ENCODE data around the gene LTV1.
"Not testable (repeated sequence)": the region's sequence is repeated elsewhere in the genome, so short reads cannot be mapped to it uniquely, and the experiment has no call there.

Gene LTV1

GRCh38 chr6:143822584-143823024, 20.5 kb upstream of the LTV1 start:
- H3K36me3 Mint-ChIP-seq (ENCODE audit: low read depth) = peaks cover 65% of the 10 kb centered on the region
- intact Hi-C loops (cut with micrococcal nuclease) = no loop called here
- H3K9me3 Mint-ChIP-seq = no peaks in the 10 kb centered on the region
- no peaks in the 10 kb centered on the region for H3K27me3 Mint-ChIP-seq
- H3K27ac Mint-ChIP-seq = no peak overlapping the region
- no peaks in the 10 kb centered on the region for H3K4me1 Mint-ChIP-seq (ENCODE audit: low read depth)
- H3K4me3 Mint-ChIP-seq = no peak overlapping the region

DNA sequence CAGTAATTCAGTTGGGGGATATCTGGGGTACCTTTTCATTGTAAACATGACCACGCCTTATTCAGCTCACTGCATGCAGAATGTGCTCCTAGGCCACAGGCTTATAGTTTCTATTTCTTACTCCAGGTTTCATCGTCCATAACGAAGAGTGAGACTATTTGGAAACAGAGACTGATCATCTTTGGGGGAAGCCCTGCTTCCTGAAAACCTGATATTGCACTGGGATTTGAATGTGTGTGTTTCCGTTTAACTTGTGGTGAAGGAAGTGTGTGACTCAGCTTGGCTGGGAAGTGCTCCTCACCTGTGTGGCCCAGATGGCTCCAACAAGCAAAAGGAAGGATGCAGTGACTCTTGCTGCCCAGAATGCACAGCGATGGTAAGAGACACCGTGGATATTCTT, 19.6 kb upstream of the LTV1 start:
- H3K4me3 Mint-ChIP-seq = no peak overlapping the region
- H3K9me3 Mint-ChIP-seq = no peaks in the 10 kb centered on the region
- peaks cover 56% of the 10 kb centered on the region for H3K36me3 Mint-ChIP-seq (ENCODE audit: low read depth)
- no peaks in the 10 kb centered on the region for H3K4me1 Mint-ChIP-seq (ENCODE audit: low read depth)
- H3K27me3 Mint-ChIP-seq = no peaks in the 10 kb centered on the region
- intact Hi-C loops (cut with micrococcal nuclease) = no loop called here
- no peak overlapping the region for H3K27ac Mint-ChIP-seq

- intact Hi-C loops (cut with micrococcal nuclease) = no loop called here
- no peak overlapping the region for H3K27ac Mint-ChIP-seq
- H3K27me3 Mint-ChIP-seq = no peaks in the 10 kb centered on the region
- H3K36me3 Mint-ChIP-seq (ENCODE audit: low read depth) = peaks cover 45% of the 10 kb centered on the region
- no peaks in the 10 kb centered on the region for H3K9me3 Mint-ChIP-seq
- H3K4me1 Mint-ChIP-seq (ENCODE audit: low read depth) = no peaks in the 10 kb centered on the region
- no peak overlapping the region for H3K4me3 Mint-ChIP-seq
These were observed 14.6 kb upstream of the LTV1 start for GRCh38 chr6:143828572-143828971.

DNA sequence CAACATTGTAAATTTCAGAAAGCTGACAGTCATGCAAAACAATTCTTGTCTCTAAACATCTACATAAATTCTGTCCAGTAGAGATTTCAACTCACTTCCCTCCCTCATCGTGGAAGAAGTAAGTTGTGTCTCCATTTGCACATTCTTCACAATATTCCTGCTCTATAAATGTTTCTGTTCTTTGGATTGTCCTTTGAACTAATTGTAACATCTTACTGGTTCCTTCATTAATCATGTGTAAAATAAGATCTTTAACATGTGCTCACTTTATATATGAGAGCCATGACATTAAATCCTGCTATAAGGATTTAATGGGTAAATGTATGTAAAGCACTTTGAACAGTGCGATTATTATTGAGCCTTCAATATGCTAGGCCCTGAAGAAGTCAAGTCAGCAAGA, 7.0 kb upstream of the LTV1 start:
- H3K4me3 Mint-ChIP-seq = no peak overlapping the region
- no peak overlapping the region for H3K27ac Mint-ChIP-seq
- H3K27me3 Mint-ChIP-seq = no peaks in the 10 kb centered on the region
- H3K9me3 Mint-ChIP-seq = no peaks in the 10 kb centered on the region
- no peaks in the 10 kb centered on the region for H3K4me1 Mint-ChIP-seq (ENCODE audit: low read depth)
- intact Hi-C loops (cut with micrococcal nuclease) = no loop called here
- H3K36me3 Mint-ChIP-seq (ENCODE audit: low read depth) = peaks cover 12% of the 10 kb centered on the region

- intact Hi-C loops (cut with micrococcal nuclease) = no loop called here
- Mint-ChIP-seq H3K4me3 (no peak overlapping the region), H3K36me3 (ENCODE audit: low read depth) (peaks cover 2% of the 10 kb centered on the region)
These were observed 4.7 kb upstream of the LTV1 start for GRCh38 chr6:143838395-143838794.

GRCh38 chr6:143839196-143839595, 3.9 kb upstream of the LTV1 start:
- peaks cover 7% of the 10 kb centered on the region for H3K36me3 Mint-ChIP-seq (ENCODE audit: low read depth)
- H3K4me1 Mint-ChIP-seq (ENCODE audit: low read depth) = peaks cover 13% of the 10 kb centered on the region
- H3K27me3 Mint-ChIP-seq = no peaks in the 10 kb centered on the region
- no peak overlapping the region for H3K4me3 Mint-ChIP-seq
- intact Hi-C loops (cut with micrococcal nuclease) = no loop called here
- H3K9me3 Mint-ChIP-seq = no peaks in the 10 kb centered on the region
- H3K27ac Mint-ChIP-seq = no peak overlapping the region

More at GRCh38 chr6:143838395-143838794, 4.7 kb upstream of the LTV1 start:
- H3K4me1 Mint-ChIP-seq (ENCODE audit: low read depth) = peaks cover 5% of the 10 kb centered on the region
- H3K9me3 Mint-ChIP-seq = no peaks in the 10 kb centered on the region
- no peaks in the 10 kb centered on the region for H3K27me3 Mint-ChIP-seq
- H3K27ac Mint-ChIP-seq = no peak overlapping the region

GRCh38 chr6:143840595-143841265, 2.4 kb upstream of the LTV1 start:
- Mint-ChIP-seq H3K4me1 (ENCODE audit: low read depth) (peaks cover 16% of the 10 kb centered on the region), H3K27ac (no peak overlapping the region), H3K27me3 (no peaks in the 10 kb centered on the region), H3K36me3 (ENCODE audit: low read depth) (peaks cover 16% of the 10 kb centered on the region), H3K4me3 (no peak overlapping the region), H3K9me3 (no peaks in the 10 kb centered on the region)
- intact Hi-C loops (cut with micrococcal nuclease) = loop anchor here (5.0 to 10.0 kb wide), 3 partner anchors 163 to 254 kb away; partner anchors contain the start of genes PHACTR2 and SF3B5

DNA sequence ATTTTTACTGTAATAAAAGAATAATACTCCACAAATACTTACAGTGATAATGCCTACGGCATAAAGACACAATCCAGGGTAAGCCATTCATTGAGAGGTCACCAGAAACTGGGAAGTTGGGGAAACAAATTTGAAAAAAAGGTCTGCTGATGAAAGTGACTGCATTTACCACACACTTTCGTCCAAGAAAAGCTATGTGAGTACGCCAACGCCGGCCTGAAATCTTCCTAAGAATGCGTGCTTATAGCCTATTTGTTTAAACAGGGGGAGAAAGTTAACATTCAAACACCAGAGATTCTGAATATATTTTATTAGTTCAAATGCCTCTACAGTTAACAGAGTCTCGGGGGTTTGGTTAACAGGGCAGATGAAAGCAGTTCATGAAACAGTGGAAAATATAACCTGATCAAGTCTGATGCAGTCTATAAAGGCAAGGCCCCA, 657 bp upstream of the LTV1 start:
- intact Hi-C loops (cut with micrococcal nuclease) = loop anchor here (2.0 to 10.0 kb wide), 4 partner anchors 165 to 276 kb away; partner anchors contain the start of genes PHACTR2 and SF3B5
- Mint-ChIP-seq H3K4me1 (ENCODE audit: low read depth) (peaks cover 16% of the 10 kb centered on the region), H3K27me3 (no peaks in the 10 kb centered on the region), H3K4me3 (peak overlapping the region; percentile 91), H3K9me3 (no peaks in the 10 kb centered on the region), H3K36me3 (ENCODE audit: low read depth) (peaks cover 34% of the 10 kb centered on the region), H3K27ac (peak overlapping the region; percentile 95)

- H3K27ac Mint-ChIP-seq = peak overlapping the region; percentile 95
- H3K4me3 Mint-ChIP-seq = peak overlapping the region; percentile 91
- no peaks in the 10 kb centered on the region for H3K9me3 Mint-ChIP-seq
- peaks cover 45% of the 10 kb centered on the region for H3K36me3 Mint-ChIP-seq (ENCODE audit: low read depth)
- no peaks in the 10 kb centered on the region for H3K27me3 Mint-ChIP-seq
- intact Hi-C loops (cut with micrococcal nuclease) = loop anchor here (1.0 to 10.0 kb wide), 5 partner anchors 166 to 332 kb away; partner anchors contain the start of genes FUCA2, PHACTR2 and SF3B5
- H3K4me1 Mint-ChIP-seq (ENCODE audit: low read depth) = peaks cover 21% of the 10 kb centered on the region
These were observed 500 bp downstream of the LTV1 start for GRCh38 chr6:143843677-143843999.

GRCh38 chr6:143844006-143844405, 868 bp downstream of the LTV1 start:
- intact Hi-C loops (cut with micrococcal nuclease) = loop anchor here (5.0 to 10.0 kb wide), 3 partner anchors 167 to 251 kb away; partner anchors contain the start of genes PHACTR2 and SF3B5
- Mint-ChIP-seq H3K36me3 (ENCODE audit: low read depth) (peaks cover 49% of the 10 kb centered on the region), H3K27ac (peak overlapping the region; percentile 95), H3K27me3 (no peaks in the 10 kb centered on the region), H3K9me3 (no peaks in the 10 kb centered on the region), H3K4me1 (ENCODE audit: low read depth) (peaks cover 25% of the 10 kb centered on the region), H3K4me3 (peak overlapping the region; percentile 91)

DNA sequence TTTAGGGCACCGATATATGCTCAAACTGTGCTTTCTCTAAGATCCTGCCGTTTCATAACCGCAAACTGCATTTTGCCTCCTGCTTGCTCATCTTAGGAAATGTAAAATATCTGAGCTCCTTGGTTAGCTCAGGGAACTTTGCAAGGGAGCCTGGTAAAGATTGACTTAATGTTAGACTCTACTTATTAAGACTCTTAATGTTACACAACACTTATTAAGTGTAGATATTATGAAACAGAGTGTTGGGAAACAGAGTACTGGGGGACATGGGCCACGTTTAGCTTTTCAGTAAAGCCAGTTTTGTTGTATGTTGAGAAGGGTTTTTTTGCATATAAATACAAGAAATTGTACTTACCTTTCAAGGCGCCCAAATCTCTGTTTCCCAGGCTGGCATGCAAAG, 1.9 kb downstream of the LTV1 start:
- peaks cover 31% of the 10 kb centered on the region for H3K4me1 Mint-ChIP-seq (ENCODE audit: low read depth)
- H3K4me3 Mint-ChIP-seq = no peak overlapping the region
- no peaks in the 10 kb centered on the region for H3K27me3 Mint-ChIP-seq
- intact Hi-C loops (cut with micrococcal nuclease) = loop anchor here (10.0 kb wide), 2 partner anchors 170 to 250 kb away; partner anchors contain the start of gene SF3B5
- peaks cover 59% of the 10 kb centered on the region for H3K36me3 Mint-ChIP-seq (ENCODE audit: low read depth)
- H3K27ac Mint-ChIP-seq = no peak overlapping the region
- H3K9me3 Mint-ChIP-seq = no peaks in the 10 kb centered on the region

GRCh38 chr6:143851706-143852105, 8.6 kb downstream of the LTV1 start:
- intact Hi-C loops (cut with micrococcal nuclease); H3K27ac Mint-ChIP-seq; H3K27me3 Mint-ChIP-seq; H3K4me3 Mint-ChIP-seq; H3K9me3 Mint-ChIP-seq: not testable (repeated sequence)
- H3K4me1 Mint-ChIP-seq (ENCODE audit: low read depth) = peaks cover 28% of the 10 kb centered on the region
- H3K36me3 Mint-ChIP-seq (ENCODE audit: low read depth) = peaks cover 100% of the 10 kb centered on the region

GRCh38 chr6:143855057-143855456, 11.9 kb downstream of the LTV1 start:
- H3K27me3 Mint-ChIP-seq; intact Hi-C loops (cut with micrococcal nuclease); H3K9me3 Mint-ChIP-seq; H3K4me3 Mint-ChIP-seq; H3K27ac Mint-ChIP-seq: not testable (repeated sequence)
- Mint-ChIP-seq H3K4me1 (ENCODE audit: low read depth) (peaks cover 13% of the 10 kb centered on the region), H3K36me3 (ENCODE audit: low read depth) (peaks cover 99% of the 10 kb centered on the region)

GRCh38 chr6:143856762-143857161, 13.6 kb downstream of the LTV1 start:
- H3K36me3 Mint-ChIP-seq (ENCODE audit: low read depth) = peaks cover 99% of the 10 kb centered on the region
- H3K27ac Mint-ChIP-seq; H3K4me3 Mint-ChIP-seq; H3K27me3 Mint-ChIP-seq; H3K9me3 Mint-ChIP-seq; intact Hi-C loops (cut with micrococcal nuclease): not testable (repeated sequence)
- H3K4me1 Mint-ChIP-seq (ENCODE audit: low read depth) = peaks cover 13% of the 10 kb centered on the region

- Mint-ChIP-seq H3K4me3 (no peak overlapping the region), H3K4me1 (ENCODE audit: low read depth) (peaks cover 11% of the 10 kb centered on the region), H3K9me3 (no peaks in the 10 kb centered on the region), H3K36me3 (ENCODE audit: low read depth) (peaks cover 99% of the 10 kb centered on the region), H3K27me3 (no peaks in the 10 kb centered on the region), H3K27ac (no peak overlapping the region)
- intact Hi-C loops (cut with micrococcal nuclease) = no loop called here
These were observed 14.5 kb downstream of the LTV1 start for GRCh38 chr6:143857651-143858050.

All from dendritic cell treated with granulocyte-macrophage colony-stimulating factor and Interleukin-4, amounts not matched to agents 40 ng/mL and 50 ng/mL, for 4 days (primary cell).